Measurements from ENCODE around the gene HOXA9. TPM values are rescaled to one million over a fixed set of nuclear protein-coding genes. Genes with fewer than 3 reads are reported as not detected.

The HOXA9 gene
- total and polyA plus RNA-seq, 2 of the 8 experiments (the other 6 are each of a cell fraction or from before 2014, with no cell fraction given) = not detected

- no peak for TF ChIP-seq KDM5A (IDR thresholded peaks at IDR 0.05; ENCODE audit: low read length)
- peak; percentile 65 for TF ChIP-seq EZH2 (IDR thresholded peaks at IDR 0.05; ENCODE audit: low read depth, low read length, severe bottlenecking)
- TF ChIP-seq SP1 (IDR thresholded peaks at IDR 0.05; ENCODE audit: low read depth, low read length) = no peak
- no peak for TF ChIP-seq TAF1 (IDR thresholded peaks at IDR 0.05; ENCODE audit: low read depth, low read length)
- TF ChIP-seq ZNF274 (IDR thresholded peaks at IDR 0.05; ENCODE audit: borderline replicate concordance, extremely low read depth, low read length) = no peak
- TF ChIP-seq RNF2 (IDR thresholded peaks at IDR 0.05; ENCODE audit: borderline replicate concordance, low read depth, low read length, missing control alignments, poor library complexity, severe bottlenecking) = no peak
- TF ChIP-seq RFX5 (IDR thresholded peaks at IDR 0.05; ENCODE audit: borderline replicate concordance, low read depth, low read length) = no peak
- TF ChIP-seq TCF12 (IDR thresholded peaks at IDR 0.05; ENCODE audit: low read depth, low read length) = no peak
- no peak for TF ChIP-seq CBX5 (IDR thresholded peaks at IDR 0.05; ENCODE audit: low read depth, low read length)
- peak; percentile 85 for TF ChIP-seq CEBPB (IDR thresholded peaks at IDR 0.05; ENCODE audit: low read depth, low read length)
- no peak for TF ChIP-seq SP2 (IDR thresholded peaks at IDR 0.05; ENCODE audit: low read length)
- TF ChIP-seq HDAC6 (IDR thresholded peaks at IDR 0.05; ENCODE audit: low read depth, low read length) = no peak
- no peak for TF ChIP-seq NANOG (IDR thresholded peaks at IDR 0.05; ENCODE audit: insufficient read depth, low read depth, low read length, poor library complexity, severe bottlenecking)
- no peak for TF ChIP-seq GTF2F1 (IDR thresholded peaks at IDR 0.05; ENCODE audit: borderline replicate concordance, low read depth, low read length)
- TF ChIP-seq SP4 (IDR thresholded peaks at IDR 0.05; ENCODE audit: low read length) = no peak
Observed at GRCh38 chr7:27123007-27123476, 42.3 kb downstream of the HOXA9 start (continued).

All from H1 (cell line).